ENCODE data around the gene PCDHB16.
"Not testable (repeated sequence)": the region's sequence is repeated elsewhere in the genome, so short reads cannot be mapped to it uniquely, and the experiment has no call there.

The PCDHB16 gene

DNA sequence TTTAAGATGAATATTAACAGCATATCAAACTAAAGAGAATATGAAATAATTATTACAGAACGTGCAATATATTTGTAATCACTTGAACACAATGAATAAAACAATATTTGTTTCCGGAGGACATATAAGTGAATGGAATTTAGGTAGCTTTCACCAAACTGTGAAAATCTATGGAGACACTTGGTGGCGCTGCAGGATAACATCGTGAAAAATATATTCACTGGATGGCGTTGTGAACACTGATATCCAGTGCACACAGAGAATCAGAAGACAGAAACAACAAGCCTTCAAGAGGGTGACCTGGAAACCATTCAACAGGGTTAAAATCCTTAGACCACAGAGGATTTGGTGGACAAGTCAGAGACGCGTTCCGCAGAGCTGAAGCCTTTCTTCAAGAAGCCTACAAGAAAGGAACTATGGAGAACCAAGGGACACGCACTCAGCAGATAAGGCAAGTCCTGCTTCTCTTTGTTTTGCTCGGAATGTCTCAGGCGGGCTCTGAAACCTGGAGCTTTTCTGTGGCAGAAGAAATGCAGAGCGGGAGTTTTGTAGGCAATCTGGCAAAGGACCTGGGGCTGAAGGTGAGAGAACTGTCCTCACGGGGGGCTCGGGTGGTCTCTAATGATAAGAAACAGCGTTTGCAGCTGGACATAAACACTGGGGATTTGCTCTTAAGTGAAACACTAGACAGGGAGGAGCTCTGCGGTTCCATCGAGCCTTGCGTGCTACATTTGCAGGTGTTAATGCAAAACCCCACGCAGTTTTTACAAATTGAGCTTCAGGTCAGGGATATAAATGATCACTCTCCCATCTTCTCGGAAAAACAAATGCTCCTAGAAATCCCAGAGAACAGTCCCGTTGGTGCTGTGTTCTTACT lies 17.4 kb downstream of the PCDHB16 start, which contains the start of gene PCDHB11:
TSS of gene PCDHB11 (plus strand) at position 269 of the 877 bp plus-strand sequence. CDS start at position 417, 148 bp downstream.
- H3K4me1 Mint-ChIP-seq (ENCODE audit: low read depth), result no peaks in the 10 kb centered on the region
- peaks cover 11% of the 10 kb centered on the region for H3K27me3 Mint-ChIP-seq
- intact Hi-C loops (cut with micrococcal nuclease), result no loop called here
- H3K9me3 Mint-ChIP-seq, result peaks cover 66% of the 10 kb centered on the region
- no peak within 1 kb of the TSS for H3K4me3 Mint-ChIP-seq
- no peak within 1 kb of the TSS for H3K27ac Mint-ChIP-seq
- H3K36me3 Mint-ChIP-seq (ENCODE audit: low read depth), result no peaks in the 10 kb centered on the region

- peaks cover 63% of the 10 kb centered on the region for H3K9me3 Mint-ChIP-seq
- H3K36me3 Mint-ChIP-seq (ENCODE audit: low read depth); H3K4me3 Mint-ChIP-seq; intact Hi-C loops (cut with micrococcal nuclease); H3K27ac Mint-ChIP-seq; H3K4me1 Mint-ChIP-seq (ENCODE audit: low read depth); H3K27me3 Mint-ChIP-seq: not testable (repeated sequence)
Measured at GRCh38 chr5:141201126-141201525, 18.9 kb downstream of the PCDHB16 start.

GRCh38 chr5:141201646-141202045 lies 19.5 kb downstream of the PCDHB16 start:
- H3K27me3 Mint-ChIP-seq; H3K27ac Mint-ChIP-seq; H3K36me3 Mint-ChIP-seq (ENCODE audit: low read depth); intact Hi-C loops (cut with micrococcal nuclease); H3K4me1 Mint-ChIP-seq (ENCODE audit: low read depth); H3K4me3 Mint-ChIP-seq: not testable (repeated sequence)
- peaks cover 58% of the 10 kb centered on the region for H3K9me3 Mint-ChIP-seq

DNA sequence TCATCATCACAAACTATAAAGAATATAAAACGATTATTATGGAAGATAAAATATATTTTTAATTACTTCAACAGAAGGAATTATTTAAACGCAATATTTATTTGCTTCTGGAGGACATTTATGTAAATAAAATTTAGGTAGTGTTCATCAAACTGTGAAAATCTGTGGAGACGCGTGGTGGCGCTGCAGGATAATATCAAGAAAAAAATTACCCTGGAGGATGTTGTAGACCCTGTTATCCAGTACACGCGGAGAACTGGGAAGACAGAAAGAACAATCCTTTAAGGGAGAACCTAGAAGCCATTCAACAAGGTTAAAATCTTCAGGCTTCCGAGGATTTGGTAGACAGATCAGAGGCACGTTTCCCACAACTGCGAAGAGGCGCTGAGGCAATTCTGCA lies 26.3 kb downstream of the PCDHB16 start, which contains the start of gene PCDHB12:
TSS of gene PCDHB12 (plus strand) at position 242 of the 400 bp plus-strand sequence. CDS start 189 bp downstream, outside the sequence.
- intact Hi-C loops (cut with micrococcal nuclease), result no loop called here
- no peak within 1 kb of the TSS for H3K4me3 Mint-ChIP-seq

GRCh38 chr5:141210281-141210680 lies 28.1 kb downstream of the PCDHB16 start:
- H3K4me3 Mint-ChIP-seq; H3K4me1 Mint-ChIP-seq (ENCODE audit: low read depth); H3K27ac Mint-ChIP-seq; intact Hi-C loops (cut with micrococcal nuclease); H3K36me3 Mint-ChIP-seq (ENCODE audit: low read depth): not testable (repeated sequence)
- Mint-ChIP-seq H3K27me3 (peaks cover 37% of the 10 kb centered on the region), H3K9me3 (peaks cover 36% of the 10 kb centered on the region)

More for the DNA sequence above, 26.3 kb downstream of the PCDHB16 start, which contains the start of gene PCDHB12:
- Mint-ChIP-seq H3K9me3 (peaks cover 27% of the 10 kb centered on the region), H3K27ac (no peak within 1 kb of the TSS), H3K27me3 (peaks cover 27% of the 10 kb centered on the region), H3K4me1 (ENCODE audit: low read depth) (no peaks in the 10 kb centered on the region), H3K36me3 (ENCODE audit: low read depth) (no peaks in the 10 kb centered on the region)

DNA sequence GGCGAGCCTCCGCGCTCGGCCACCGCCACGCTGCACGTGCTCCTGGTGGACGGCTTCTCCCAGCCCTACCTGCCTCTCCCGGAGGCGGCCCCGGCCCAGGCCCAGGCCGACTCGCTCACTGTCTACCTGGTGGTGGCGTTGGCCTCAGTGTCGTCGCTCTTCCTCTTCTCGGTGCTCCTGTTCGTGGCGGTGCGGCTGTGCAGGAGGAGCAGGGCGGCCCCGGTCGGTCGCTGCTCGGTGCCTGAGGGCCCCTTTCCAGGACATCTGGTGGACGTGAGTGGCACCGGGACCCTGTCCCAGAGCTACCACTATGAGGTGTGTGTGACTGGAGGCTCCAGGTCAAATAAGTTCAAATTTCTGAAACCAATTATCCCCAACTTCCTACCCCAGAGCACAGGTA lies 28.7 kb downstream of the PCDHB16 start:
- H3K4me3 Mint-ChIP-seq; H3K27ac Mint-ChIP-seq; H3K4me1 Mint-ChIP-seq (ENCODE audit: low read depth); intact Hi-C loops (cut with micrococcal nuclease); H3K36me3 Mint-ChIP-seq (ENCODE audit: low read depth): not testable (repeated sequence)
- Mint-ChIP-seq H3K27me3 (peaks cover 41% of the 10 kb centered on the region), H3K9me3 (peaks cover 41% of the 10 kb centered on the region)

DNA sequence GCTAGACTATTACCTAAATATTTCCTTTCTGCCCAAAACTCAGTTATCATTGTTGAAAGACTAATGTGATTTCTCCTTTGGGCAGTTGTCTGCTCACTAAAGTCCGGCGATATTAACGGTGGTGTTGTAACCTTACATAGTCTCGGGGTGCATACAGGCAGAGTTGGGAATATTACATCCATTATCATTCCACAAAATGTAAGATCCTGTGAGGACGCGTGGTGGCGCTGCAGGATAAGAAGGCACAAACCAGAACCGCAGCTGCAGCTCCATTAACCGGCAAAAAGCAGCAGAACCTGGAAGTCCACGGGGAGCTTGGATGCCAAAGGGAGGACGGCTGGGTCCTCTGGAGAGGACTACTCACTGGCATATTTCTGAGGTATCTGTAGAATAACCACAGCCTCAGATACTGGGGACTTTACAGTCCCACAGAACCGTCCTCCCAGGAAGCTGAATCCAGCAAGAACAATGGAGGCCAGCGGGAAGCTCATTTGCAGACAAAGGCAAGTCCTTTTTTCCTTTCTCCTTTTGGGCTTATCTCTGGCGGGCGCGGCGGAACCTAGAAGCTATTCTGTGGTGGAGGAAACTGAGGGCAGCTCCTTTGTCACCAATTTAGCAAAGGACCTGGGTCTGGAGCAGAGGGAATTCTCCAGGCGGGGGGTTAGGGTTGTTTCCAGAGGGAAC lies 31.6 kb downstream of the PCDHB16 start, which contains the start of gene PCDHB13:
TSS of gene PCDHB13 (plus strand) at position 264 of the 684 bp plus-strand sequence. CDS start at position 469, 205 bp downstream.
- H3K4me1 Mint-ChIP-seq (ENCODE audit: low read depth); intact Hi-C loops (cut with micrococcal nuclease); H3K36me3 Mint-ChIP-seq (ENCODE audit: low read depth); H3K4me3 Mint-ChIP-seq; H3K27ac Mint-ChIP-seq: not testable (repeated sequence)
- Mint-ChIP-seq H3K9me3 (peaks cover 41% of the 10 kb centered on the region), H3K27me3 (peaks cover 45% of the 10 kb centered on the region)

DNA sequence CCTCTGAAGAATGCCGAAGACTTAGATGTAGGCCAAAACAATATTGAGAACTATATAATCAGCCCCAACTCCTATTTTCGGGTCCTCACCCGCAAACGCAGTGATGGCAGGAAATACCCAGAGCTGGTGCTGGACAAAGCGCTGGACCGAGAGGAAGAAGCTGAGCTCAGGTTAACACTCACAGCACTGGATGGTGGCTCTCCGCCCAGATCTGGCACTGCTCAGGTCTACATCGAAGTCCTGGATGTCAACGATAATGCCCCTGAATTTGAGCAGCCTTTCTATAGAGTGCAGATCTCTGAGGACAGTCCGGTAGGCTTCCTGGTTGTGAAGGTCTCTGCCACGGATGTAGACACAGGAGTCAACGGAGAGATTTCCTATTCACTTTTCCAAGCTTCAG lies 32.4 kb downstream of the PCDHB16 start:
- H3K9me3 Mint-ChIP-seq, result peaks cover 45% of the 10 kb centered on the region
- H3K27ac Mint-ChIP-seq; H3K4me1 Mint-ChIP-seq (ENCODE audit: low read depth); H3K4me3 Mint-ChIP-seq; intact Hi-C loops (cut with micrococcal nuclease); H3K36me3 Mint-ChIP-seq (ENCODE audit: low read depth): not testable (repeated sequence)
- H3K27me3 Mint-ChIP-seq, result peaks cover 39% of the 10 kb centered on the region

- H3K4me1 Mint-ChIP-seq (ENCODE audit: low read depth); H3K4me3 Mint-ChIP-seq; intact Hi-C loops (cut with micrococcal nuclease); H3K36me3 Mint-ChIP-seq (ENCODE audit: low read depth); H3K27ac Mint-ChIP-seq: not testable (repeated sequence)
- H3K9me3 Mint-ChIP-seq, result peaks cover 44% of the 10 kb centered on the region
- H3K27me3 Mint-ChIP-seq, result peaks cover 32% of the 10 kb centered on the region
Measured at GRCh38 chr5:141215504-141215903, 33.3 kb downstream of the PCDHB16 start.

DNA sequence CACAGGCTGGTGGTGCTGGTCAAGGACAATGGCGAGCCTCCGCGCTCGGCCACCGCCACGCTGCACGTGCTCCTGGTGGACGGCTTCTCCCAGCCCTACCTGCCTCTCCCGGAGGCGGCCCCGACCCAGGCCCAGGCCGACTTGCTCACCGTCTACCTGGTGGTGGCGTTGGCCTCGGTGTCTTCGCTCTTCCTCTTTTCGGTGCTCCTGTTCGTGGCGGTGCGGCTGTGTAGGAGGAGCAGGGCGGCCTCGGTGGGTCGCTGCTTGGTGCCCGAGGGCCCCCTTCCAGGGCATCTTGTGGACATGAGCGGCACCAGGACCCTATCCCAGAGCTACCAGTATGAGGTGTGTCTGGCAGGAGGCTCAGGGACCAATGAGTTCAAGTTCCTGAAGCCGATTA lies 33.8 kb downstream of the PCDHB16 start:
- H3K36me3 Mint-ChIP-seq (ENCODE audit: low read depth); H3K4me3 Mint-ChIP-seq; H3K27ac Mint-ChIP-seq; intact Hi-C loops (cut with micrococcal nuclease); H3K4me1 Mint-ChIP-seq (ENCODE audit: low read depth): not testable (repeated sequence)
- H3K27me3 Mint-ChIP-seq, result peaks cover 29% of the 10 kb centered on the region
- H3K9me3 Mint-ChIP-seq, result peaks cover 38% of the 10 kb centered on the region

DNA sequence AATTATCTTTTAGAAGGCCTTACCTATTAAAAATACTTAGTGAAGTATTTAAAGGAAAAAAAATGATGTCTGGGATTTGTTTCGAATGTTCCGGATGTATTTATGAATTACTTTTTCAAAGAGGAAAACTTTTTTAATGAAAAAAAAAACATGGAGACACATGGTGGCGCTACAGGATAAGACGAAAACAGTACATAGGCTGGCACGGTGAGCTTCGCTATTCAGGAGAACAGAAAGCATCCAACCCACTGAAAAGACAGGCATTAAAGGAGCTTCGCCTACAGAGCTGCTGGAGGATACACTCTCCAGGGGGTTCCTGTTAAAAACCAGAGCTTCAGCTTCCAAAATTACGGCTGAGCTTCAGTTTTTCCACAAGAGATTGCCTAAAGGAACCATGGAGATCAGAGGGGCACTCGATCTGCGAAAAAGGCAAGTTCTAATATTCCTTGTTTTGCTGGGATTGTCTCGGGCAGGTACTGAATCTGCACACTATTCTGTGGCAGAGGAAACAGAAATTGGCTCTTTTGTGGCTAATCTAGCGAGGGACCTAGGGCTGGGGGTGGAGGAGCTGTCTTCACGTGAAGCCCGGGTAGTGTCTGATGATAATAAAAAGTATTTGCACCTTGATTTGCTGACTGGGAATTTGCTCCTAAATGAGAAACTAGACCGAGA lies 41.1 kb downstream of the PCDHB16 start, which contains the start of gene PCDHB14:
TSS of gene PCDHB14 (plus strand) at position 232 of the 672 bp plus-strand sequence. CDS start at position 395, 163 bp downstream.
- peaks cover 28% of the 10 kb centered on the region for H3K27me3 Mint-ChIP-seq
- no peaks in the 10 kb centered on the region for H3K36me3 Mint-ChIP-seq (ENCODE audit: low read depth)
- no peaks in the 10 kb centered on the region for H3K4me1 Mint-ChIP-seq (ENCODE audit: low read depth)
- H3K9me3 Mint-ChIP-seq, result peaks cover 27% of the 10 kb centered on the region
- intact Hi-C loops (cut with micrococcal nuclease), result no loop called here
- no peak within 1 kb of the TSS for H3K27ac Mint-ChIP-seq
- no peak within 1 kb of the TSS for H3K4me3 Mint-ChIP-seq

- H3K27ac Mint-ChIP-seq; H3K4me3 Mint-ChIP-seq; H3K36me3 Mint-ChIP-seq (ENCODE audit: low read depth); H3K4me1 Mint-ChIP-seq (ENCODE audit: low read depth); intact Hi-C loops (cut with micrococcal nuclease): not testable (repeated sequence)
- peaks cover 28% of the 10 kb centered on the region for H3K27me3 Mint-ChIP-seq
- H3K9me3 Mint-ChIP-seq, result peaks cover 25% of the 10 kb centered on the region
Measured at GRCh38 chr5:141224844-141225243, 42.7 kb downstream of the PCDHB16 start.

- Mint-ChIP-seq H3K27me3 (peaks cover 28% of the 10 kb centered on the region), H3K9me3 (peaks cover 19% of the 10 kb centered on the region)
- H3K27ac Mint-ChIP-seq; intact Hi-C loops (cut with micrococcal nuclease); H3K4me3 Mint-ChIP-seq; H3K36me3 Mint-ChIP-seq (ENCODE audit: low read depth); H3K4me1 Mint-ChIP-seq (ENCODE audit: low read depth): not testable (repeated sequence)
Measured at GRCh38 chr5:141225421-141225820, 43.2 kb downstream of the PCDHB16 start.
